Endothelial cell of umbilical vein (primary cell): ENCODE data around the gene PTCHD1.

Experiments
- CTCF ChIP-seq, 2 donors: IDR thresholded peaks; 1 replicate in 1 of 2; 2 replicates in 1 of 2; pipeline ENCODE4 v1.5.1; 2011; ENCODE audit warnings: low read length in 2 of 2, mild to moderate bottlenecking in 2 of 2, moderate library complexity in 2 of 2, control low read depth in 1 of 2, inconsistent platforms in 1 of 2, low read depth in 1 of 2; ENCODE audit not compliant: insufficient read depth in 1 of 2; ENCODE audit errors: extremely low read depth in 1 of 2
- FOS ChIP-seq: IDR thresholded peaks from 2 replicates; pipeline ENCODE4 v1.6.1; 2011; ENCODE audit warnings: mild to moderate bottlenecking, low read length, moderate library complexity, borderline replicate concordance; ENCODE audit not compliant: insufficient read depth
- POLR2A ChIP-seq: IDR thresholded peaks from 2 replicates; pipeline ENCODE4 v1.6.1; 2012; ENCODE audit warnings: low read depth, mild to moderate bottlenecking, control low read depth, low read length
- POLR2AphosphoS5 ChIP-seq: IDR thresholded peaks from 2 replicates; pipeline ENCODE4 v1.6.1; 2012; ENCODE audit warnings: low read depth, mild to moderate bottlenecking, control low read depth, low read length, moderate library complexity; ENCODE audit not compliant: insufficient read depth

GRCh38 chrX:23287191-23287725 is 47.4 kb upstream of the PTCHD1 start:
- TF ChIP-seq CTCF (IDR thresholded peaks at IDR 0.05; ENCODE audit: extremely low read depth in 1 of 2, insufficient read depth in 1 of 2, low read depth in 1 of 2, low read length in 2 of 2) = no peak
- TF ChIP-seq POLR2A = no peak
- TF ChIP-seq POLR2AphosphoS5 = no peak
- no peak for TF ChIP-seq FOS
